ENCODE data around the gene RAET1G.
"Not testable (repeated sequence)": the region's sequence is repeated elsewhere in the genome, so short reads cannot be mapped to it uniquely, and the experiment has no call there.

Gene RAET1G

DNA sequence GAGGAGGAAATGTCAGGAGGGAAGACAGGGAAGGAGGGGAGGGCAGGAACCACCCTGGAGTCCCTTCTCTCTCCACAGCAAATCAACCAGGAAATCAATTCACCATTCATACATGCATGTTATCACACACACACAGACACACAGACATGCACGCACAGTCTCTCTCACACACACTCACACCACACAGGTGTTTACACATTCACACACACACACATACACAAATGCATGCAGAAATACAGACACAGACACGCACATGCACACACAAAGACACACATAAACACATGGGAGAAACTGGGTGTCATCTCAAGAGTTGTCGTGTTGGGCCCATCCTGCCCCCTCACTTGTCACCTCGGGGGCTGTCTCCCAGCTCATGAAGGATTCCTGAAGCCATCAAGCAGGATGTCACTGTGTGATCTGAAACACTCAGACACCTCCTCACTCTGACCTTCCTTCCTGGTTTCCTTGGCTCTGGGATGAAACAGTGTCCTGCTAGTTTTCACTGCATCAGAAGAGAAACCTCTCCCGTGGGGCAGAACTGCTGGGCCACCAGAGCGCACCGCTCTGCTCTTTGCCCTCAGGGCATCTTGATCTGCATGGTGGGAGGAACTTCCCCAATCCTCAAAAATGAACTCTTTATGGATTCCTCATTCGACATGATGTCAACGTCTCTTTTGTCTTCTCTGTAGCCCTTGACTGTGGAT is 9.2 kb downstream of the RAET1G start:
- DNase-seq (ENCODE audit: low spot score) = no peak

DNA sequence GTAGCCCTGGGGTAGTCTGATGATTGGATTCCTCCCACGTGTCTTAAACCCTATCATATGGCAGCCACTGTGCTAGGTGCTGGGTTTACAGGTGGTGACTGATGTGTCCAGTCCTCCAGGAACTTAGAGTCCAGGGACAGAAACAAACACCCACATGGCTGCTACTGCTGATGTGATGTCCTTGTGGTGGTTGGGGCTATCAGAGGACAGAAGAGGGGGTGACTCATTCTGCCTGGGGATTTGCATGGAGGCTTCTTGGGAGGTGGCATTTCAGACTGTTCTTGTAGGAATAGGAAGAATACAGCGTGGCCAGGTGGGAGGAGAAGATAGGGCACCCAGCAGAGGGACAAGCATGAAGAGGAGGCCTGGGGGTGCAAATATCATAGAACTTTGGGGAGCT is 9.8 kb downstream of the RAET1G start:
- no peak for DNase-seq (ENCODE audit: low spot score)

DNA sequence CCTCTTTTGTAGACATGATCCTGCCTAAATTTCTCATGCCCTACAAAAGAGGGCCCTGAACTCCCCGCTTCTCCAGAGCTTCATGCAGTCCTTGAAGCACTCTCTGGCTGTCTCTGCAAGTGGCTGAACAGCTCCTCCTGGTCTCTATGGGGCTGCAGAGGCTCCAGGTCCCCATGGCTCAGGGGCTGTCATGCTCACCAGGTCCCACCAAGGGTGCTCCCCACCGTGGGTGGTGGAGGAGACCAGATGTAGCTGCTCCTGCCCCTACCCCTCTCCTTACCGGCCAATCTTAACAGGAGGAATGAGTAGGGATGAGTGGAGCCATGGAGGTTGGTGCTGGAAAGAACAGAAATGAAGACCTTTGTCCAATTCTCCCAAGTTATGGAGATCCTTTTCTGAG is 10.2 kb downstream of the RAET1G start:
- not testable (repeated sequence) for DNase-seq (ENCODE audit: low spot score)

DNA sequence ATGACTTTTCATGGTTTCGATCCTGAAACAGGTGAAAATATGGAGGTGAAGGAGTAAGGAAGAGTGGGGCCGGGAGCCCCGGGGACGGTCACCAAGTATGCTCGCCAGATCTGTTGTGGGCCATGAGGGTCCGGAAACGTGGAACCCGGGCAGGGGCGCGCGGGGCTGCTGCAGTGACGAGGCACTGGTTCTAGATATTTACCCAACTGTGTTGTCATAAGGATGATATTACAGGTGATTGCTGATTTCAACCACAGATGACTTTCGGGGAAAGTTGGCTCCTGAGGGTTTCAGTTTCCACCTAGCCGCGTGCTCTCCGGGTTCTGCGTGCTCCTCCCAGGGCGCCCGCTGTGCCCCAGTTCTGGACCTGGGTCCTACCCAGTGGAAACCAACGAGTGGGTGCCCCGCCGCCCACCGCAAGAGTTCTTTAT is 12.2 kb downstream of the RAET1G start:
- no peak for DNase-seq (ENCODE audit: low spot score)

DNA sequence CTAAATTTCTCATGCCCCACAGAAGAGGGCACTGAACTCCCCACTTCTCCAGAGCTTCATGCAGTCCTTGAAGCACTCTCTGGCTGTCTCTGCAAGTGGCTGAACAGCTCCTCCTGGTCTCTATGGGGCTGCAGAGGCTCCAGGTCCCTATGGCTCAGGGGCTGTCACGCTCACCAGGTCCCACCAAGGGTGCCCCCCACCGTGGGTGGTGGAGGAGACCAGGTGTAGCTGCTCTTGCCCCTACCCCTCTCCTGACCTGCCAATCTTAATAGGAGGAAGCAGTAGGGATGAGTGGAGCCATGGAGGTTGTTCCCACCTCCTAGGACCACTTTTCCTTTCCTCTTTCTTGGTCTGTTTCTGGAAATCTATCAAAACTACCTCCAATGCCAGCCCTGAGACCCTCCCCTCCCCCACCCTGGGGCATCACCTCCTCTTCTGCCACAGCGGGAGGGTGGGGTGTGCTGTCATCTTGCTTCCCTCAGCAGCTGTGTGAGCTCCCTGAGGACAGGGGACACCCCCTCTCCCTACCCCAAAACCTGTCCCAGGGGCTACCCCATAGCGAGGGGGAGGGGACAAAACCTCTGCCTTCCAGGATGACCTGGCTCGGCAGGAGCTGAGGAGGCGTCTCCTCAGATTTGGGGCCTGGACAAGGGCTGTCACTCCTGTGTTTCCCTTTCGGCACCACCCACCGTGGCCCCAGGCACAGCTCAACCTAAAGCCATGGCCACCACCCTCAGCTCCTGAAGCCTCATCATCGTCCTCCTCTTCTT is 13.0 kb downstream of the RAET1G start:
- no peak for DNase-seq (ENCODE audit: low spot score)

DNA sequence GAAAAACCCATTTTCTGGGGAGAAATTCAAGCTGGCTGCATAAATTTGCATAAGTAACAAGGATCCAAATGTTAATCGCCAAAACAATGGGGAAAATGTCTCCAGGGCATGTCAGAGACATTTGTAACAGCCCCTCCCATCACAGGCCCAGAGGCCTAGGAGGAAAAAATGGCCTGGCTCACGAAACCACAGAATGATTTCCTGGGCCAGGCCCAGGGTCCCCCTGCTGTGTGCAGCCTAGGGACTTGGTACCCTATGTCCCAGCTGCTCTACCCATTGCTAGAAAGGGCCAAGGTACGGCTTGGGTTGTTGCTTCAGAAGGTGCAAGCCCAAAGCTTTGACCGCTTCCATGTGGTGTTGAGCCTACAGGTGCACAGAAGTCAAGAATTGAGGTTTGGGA is 14.4 kb downstream of the RAET1G start:
- not testable (repeated sequence) for DNase-seq (ENCODE audit: low spot score)

DNA sequence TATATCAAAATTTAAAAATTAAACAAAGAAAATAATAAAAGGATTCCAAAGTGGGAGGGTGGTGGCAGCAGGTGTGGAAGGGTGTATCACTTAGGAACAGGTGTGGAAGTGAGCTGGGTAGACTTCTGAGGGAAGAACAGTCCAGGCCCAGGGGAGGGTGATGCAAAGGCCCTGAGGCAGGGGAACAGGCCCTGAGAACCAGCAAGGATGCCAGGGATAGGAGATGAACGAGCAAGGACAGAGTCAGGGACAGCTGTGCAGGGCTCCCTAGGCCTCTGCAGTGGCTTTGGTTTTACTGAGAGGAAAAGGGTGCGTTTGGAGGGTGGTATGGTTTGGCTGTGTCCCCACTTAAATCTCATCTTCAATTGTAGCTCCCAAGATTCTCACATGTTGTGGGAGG is 15.6 kb downstream of the RAET1G start:
- DNase-seq (ENCODE audit: low spot score) = no peak

DNA sequence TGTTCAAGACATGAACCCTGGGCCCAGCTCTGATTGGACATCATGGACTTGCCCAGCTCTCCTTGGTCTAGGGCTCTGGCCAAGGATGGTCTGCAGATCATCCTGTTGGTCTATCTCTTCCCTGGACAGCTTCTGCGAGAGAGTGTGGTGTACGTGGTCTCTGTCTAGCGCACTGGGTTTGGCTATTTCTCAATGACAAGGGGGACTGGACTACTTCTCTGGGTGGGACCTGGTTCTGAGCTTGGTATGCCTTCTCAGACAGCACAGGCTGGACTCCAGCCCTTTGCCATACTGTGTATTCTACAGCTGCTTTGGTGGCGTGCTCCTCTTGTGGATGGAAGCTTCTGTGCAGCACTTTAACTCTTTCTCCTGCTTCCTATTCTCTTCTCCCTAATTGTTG is 16.5 kb downstream of the RAET1G start:
- DNase-seq (ENCODE audit: low spot score) = no peak

DNA sequence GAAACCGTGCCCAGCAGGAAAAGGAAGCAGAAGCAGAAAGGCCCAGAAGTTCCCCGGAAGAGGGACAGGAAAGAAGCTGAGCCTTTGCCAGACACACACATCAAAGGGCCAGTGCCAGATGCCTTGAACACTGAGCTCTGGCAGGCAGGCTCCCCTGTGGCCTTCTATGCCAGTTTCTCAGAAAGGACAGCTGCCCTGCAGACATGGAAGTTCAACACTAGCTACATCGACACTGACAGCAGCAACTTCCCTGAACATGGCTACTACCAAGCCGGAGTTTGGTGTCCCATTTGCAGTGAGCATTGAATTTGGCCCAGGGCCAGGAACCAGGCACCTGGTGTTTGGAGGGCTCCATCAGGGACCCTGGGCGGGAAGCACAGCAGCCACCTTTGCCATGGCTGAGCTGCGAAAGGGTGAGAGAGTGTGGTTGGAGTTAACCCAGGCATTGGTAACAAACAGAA is 17.0 kb downstream of the RAET1G start:
- no peak for DNase-seq (ENCODE audit: low spot score)

DNA sequence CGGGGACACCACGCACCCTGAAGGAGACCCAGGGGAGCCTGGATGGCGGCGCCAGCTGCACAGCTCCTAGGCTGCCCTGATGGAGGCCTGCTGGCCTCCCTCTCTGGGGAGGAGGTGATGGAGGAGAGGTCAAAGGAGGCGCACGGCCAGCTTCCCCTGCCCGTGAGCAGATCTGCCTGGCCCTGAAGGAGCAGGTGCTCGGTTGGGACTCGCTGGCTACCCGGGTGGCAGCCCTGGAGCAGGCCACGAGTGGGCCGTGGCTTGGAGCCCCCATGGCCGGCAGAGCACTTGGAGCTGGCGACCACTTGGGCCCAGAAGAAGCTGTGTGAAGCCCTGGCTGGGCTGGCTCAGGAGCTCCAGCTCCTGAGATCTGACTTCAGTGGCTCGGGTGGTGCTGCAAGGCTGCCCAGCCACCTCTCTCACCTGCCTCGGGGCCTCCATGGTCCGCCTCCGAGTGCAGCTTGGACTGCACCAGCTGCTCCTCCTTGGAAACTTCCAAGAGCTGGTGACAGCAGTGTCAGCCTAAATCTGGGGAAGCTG is 17.5 kb downstream of the RAET1G start:
- DNase-seq (ENCODE audit: low spot score) = no peak

DNA sequence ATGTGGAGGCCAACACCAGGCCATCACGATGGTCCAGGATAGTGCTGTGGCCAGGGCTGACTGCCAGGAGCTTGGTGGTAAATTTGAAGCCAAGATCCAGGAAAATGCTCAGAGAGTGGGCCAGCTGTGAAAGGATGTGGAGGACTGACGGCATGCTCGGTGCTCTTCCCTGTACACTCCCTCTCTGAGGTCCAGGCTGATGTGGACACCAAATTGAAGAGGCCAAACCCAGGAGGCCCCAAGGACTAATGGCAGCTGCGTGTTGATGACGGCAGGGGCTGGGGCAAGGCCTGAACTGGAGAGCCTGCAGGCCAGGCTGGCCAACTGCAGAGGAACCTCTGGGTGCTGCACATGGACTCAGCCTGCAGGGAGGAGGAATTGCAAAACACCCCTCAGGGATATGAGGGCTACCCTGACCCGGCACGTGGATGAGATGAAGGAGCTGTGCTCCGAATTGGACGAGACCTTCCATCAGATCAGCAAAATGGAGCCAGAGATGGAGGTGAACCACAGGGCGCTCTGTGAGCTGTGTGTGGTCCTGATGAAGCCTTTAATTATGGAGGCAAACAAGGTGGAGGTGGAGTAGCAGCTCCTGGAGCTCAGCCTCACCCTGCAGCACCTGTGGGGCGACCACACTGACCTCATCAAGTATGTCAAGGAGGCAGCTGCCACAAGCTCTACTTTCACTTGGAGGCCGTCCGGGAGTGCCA is 18.1 kb downstream of the RAET1G start:
- no peak for DNase-seq (ENCODE audit: low spot score)

DNA sequence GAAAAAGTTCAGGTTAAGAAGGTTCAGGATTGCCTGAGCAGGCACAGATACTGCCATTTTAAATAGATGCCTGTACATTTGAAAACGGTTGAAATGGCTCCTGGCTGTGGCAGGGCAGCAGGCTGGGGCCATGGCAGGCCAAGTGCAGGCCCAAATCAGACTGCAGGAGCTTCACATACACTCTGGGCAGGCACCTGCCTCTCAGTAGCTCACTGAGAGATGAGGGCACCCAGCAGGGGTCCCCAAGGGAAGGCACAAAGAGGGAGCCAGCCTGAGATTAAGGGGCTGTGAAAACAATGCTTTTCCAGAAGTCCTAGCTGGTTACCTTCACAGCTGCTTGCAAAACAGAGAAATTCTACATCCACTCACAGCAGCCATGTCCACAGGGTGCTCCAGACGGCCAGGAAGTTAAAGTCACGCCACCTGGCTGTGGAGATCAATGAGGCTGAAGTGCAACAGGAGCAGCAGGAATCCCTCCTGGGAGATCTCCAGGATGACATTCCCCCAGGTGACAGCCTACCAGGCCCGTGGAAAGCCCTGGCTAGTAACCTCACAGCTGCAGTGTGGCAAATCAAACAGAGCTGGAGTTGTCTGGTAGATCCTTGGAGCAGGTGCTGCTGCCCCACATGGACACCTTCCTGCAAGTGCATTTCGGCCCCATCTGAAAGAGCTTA is 18.8 kb downstream of the RAET1G start:
- DNase-seq (ENCODE audit: low spot score) = no peak

DNA sequence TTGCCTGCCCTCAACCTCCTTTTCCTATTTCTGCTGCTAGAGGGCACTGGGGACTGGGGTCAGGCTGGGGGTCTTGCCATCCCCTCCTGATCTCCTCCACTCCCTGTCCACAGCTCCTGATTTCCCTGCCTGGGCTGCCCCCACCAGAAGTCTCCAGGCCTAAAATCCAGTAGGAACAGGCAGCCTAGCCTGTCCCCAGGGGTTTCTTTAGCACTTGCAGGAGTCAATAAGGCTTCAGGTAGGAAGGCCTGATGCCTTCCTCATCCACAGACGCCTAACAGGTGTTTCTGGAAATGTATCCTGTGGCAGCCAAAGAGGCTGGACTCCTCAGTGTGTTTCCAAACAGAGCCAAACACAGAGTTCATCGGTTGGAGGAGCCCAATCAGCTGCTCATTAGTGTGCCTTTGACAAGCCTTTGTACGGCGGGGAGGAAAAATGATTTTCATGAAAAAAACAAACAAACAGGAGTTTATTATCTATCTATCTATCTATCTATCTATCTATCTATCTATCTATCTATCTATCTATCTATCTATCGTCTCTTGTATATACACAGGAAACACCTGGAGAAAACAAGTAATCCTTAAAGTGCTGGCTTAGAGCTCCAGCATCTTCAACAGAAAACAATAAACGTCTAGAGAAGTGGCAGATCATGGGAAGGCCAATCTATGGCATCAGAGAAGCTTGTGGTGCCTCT is 21.3 kb downstream of the RAET1G start:
- DNase-seq (ENCODE audit: low spot score) = no peak

DNA sequence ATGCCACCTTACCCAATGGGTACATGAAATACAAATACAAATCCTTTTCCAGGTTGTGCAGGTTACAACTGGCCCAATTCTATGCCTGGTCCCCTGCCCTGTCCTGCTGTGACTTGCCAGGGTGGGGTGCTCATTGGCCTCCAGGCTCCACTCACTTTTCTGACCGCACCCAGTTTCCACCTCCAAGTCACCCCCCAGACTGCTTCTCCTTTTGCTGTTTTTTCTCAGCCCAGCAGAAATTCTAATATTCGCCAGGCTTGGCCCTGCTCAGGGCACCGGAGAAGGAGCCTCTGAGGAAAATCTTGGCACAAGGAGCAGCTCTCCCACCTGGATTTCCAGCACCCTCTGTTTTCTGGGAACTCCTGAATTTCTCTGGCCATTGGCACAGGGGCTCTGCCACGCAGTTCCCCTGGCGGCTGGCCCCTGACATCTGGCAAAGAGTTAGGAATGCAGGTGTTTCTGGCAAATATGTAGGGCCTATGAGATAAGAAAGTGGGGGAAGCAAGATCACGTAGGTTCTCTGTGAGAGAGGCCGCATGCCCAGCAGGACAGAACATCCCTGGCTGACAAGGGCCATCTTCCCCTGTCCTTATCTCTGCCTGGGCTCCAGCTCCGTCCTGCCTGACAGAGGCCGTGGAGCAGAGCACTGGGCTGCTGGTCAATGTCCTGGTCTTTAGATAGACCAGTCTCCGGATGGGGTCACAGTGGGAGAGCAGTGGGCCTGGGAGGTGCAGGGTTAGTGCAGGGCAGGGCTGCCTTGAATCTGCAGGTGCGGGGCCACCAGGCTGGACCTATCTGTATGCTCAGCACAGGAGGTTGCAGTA is 22.1 kb downstream of the RAET1G start:
- DNase-seq (ENCODE audit: low spot score) = no peak

DNA sequence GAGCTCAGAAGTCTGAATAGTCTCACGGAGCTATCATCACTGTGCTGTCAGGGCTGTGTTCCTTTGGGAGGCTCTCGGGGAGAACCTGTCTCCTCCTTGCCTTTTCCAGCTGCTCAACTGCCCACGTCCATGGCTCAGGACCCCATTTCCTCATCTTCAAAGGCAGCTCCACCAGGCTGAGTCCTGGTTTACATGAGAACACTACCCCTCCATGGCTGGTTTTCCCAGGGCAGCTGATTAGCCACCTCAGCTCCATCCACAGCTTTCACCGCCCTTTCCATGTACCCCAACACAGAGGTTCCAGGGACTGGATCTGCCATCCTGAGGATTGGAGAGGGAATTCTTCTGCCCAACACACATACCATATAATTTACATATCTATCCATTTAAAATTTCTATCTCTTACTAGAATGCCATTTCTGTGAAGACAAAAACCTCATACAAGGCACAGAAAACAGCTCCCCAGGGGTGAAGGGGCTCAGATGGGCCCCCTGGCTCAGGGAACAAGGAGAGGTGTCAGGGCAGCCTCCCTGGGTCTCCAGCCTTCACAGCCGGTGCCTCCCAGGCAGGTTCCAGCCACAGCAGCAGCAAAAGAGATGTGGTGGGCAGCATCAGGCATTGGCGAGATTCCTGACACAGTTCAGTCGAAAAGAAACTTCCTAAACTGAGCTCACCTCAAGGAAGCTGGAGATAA is 22.8 kb downstream of the RAET1G start:
- no peak for DNase-seq (ENCODE audit: low spot score)

DNA sequence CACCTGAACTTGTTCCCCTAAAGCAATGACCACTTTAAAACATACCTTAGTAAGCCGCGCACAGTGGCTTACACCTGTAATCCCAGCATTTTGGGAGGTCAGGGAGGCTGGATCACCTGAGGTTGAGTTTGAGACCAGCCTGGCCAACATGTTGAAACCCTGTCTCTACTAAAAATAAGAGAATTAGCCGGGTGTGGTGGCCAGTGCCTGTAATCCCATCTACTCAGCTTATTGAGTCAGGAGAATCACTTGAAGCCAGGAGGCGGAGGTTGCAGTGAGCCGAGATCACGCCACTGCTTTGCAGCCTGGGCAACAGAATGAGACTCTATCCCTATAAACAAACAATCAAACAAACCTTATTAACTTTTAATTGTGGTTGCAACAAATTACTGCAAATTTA is 23.4 kb downstream of the RAET1G start:
- DNase-seq (ENCODE audit: low spot score) = no peak

DNA sequence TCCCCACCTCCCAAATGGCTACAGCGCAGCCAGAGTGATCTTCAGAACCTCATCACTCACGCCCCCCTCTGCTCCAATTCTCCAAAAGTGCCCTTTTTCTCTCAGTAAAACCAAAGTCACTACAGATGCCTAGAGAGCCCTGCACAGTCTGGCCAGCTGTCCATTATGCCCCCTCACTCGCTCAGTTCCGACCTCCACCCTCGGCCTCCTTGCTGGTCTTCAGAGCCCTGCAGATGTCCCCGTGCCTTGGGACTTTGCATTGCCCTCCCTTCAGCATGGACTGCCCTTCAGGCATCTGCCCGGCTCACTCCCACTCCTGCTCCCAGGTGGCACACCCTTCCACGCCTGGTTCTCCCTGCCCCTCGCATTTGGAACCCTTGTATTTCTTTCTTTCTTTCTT is 24.0 kb downstream of the RAET1G start:
- DNase-seq (ENCODE audit: low spot score) = no peak

DNA sequence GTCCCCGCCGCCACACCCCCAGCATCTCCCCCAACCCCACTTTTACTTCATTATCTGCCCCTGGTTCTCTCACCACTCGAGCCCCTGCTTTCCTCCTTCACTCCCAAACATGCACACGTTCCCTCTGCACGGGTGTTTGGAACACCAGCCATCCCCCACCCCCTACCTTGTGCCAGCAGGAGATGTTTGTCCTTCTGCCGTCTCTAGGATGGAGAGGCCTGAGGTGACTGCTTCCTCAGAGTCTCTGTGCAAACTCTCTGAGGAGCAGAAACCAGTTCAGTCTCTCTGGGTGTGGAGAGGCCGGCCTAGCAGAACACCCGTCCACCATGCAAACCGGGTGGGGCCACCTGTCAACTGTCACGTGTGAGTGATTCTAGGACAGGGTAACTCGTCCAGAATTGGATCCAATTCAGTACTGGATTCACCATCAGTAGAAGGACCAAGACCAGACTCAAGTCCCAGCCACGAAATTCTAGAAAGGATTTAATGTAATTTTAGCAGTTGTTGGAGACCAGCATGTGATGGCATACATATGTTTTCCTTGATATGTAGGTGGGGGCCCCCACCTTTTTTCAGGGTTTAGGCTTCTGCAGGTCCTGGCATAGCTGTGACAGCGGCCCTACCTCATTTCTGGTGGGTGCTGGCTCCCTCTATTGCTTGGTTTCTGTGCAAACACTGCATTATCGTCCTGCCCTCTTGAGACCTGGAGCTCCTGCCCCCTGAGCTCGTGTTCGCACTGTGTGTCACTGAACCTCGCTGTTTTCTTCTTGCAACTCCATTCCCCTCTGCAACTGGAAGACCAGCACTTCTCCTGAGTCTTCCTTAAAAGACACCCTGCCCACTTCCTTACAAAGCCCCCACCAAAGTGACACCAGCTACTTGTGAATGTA is 24.8 kb downstream of the RAET1G start, which contains the start of gene RAET1E:
Gene RAET1E (minus strand): TSS at position 259 of the 890 bp plus-strand sequence. CDS start 7,212 bp downstream, outside the sequence.
- DNase-seq (ENCODE audit: low spot score) = peak; percentile 38

Measured in NAMALWA (cell line).